GM18861 (cell line): ENCODE results near the gene LTO1.
"Not testable (repeated sequence)": the region's sequence is repeated elsewhere in the genome, so short reads cannot be mapped to it uniquely, and the experiment has no call there.

Source experiments
- ATAC-seq: cut with Tn5 transposase; IDR thresholded peaks from one replicate; pipeline ENCODE4 v1.9.1; 2021; ENCODE audit not compliant: unreplicated experiment

LTO1 gene

DNA sequence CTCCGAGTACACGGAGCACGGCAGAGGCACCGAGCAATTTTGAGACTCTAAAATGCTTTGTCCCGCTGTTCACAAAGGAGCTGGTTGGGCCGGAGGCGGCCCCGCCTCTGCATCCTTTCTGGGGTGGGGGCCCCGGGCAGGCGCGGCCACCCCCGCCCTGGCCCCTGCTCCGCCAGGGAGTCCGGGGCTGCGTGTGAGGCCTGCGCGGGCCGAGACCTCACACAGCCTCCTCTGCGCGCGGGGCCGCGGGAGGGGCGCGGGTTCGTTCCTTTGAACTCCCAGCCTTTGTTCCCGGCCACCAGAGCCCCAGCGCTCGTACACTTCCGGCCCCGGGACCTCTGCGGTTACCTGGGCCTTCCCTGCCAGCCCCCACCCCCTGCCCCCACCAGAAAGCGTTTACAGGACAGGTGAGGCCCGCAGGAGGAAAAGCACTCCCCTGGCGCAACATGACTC lies 27.1 kb upstream of the LTO1 start:
- no peak for ATAC-seq

DNA sequence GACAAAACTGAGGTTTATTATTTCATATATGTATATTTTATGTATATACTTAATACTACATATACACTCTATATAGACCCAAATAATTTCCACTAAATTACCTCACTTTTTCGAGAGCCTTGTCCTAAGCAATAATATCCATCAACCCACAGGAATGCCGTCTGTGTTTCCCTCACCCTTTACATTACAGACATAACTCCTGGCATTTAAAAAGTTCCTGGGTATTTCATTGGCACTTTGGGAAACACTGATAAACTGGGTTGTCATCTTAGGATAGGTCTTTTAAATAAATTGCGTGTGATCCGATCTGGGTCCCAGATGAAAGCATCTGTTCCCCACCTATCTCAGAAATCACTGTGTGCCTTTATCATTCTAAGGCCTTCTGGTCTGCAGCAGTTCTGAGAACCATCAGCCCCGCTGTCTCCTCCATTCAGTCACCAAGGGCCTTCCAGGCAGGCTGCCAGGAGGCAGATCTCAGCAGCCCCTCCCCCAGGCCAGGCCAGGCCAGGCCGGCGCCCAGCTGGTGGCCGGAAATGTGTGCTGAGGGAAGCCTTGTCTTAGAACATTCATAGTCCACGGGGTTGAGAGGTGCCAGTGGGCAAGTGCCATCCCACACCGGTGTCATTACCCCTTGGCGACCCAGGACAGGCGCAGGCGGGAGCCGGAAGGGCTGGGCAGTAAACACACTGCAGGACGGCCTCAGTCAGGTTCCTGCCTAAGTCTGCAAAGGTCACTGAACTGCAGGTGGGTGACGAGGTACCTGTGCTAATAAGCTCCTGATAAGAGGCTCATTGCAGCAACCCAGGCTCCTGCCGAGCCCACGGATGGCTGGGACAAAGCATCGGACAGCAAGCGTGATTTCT lies 25.4 kb upstream of the LTO1 start:
- no peak for ATAC-seq

DNA sequence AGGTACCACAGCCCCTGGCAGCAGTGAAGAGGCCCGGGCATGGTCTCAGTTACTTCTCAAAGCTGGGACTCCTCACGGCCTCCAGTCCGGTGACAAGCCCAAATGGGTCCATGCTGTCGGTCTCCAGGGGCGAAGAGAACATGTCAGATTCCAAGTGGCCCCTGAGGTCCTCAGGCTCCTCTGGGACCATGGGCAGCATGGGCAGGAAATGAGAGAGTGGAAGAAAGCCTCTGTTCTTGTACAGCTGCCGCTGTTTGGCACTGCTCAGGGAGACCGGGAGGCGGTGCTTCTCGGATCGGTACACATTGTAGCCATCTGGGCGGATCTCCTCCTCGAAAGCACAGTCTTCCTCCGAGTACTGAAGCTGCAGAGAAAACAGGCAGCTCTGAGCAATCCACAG lies 24.1 kb upstream of the LTO1 start:
- no peak for ATAC-seq

DNA sequence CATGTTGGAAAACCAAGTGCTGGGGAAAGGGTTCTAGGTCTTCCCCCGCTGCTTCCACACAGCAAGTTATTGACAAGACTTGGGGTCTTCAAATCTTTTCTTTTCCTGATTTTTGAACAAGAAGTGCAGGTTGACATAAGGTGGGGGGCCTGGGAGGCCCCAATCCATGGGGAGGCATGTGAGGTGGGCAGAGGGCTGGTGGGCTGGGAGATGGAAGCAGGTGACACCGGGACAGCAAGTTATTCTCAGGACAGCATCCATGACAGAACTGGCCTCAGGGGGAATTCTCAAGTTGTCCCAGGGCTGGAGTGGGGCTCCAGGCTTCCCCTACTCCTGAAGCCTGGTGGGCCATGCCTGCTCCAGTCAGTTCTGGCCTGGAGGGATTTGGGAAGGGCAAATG lies 23.2 kb upstream of the LTO1 start:
- ATAC-seq = no peak

DNA sequence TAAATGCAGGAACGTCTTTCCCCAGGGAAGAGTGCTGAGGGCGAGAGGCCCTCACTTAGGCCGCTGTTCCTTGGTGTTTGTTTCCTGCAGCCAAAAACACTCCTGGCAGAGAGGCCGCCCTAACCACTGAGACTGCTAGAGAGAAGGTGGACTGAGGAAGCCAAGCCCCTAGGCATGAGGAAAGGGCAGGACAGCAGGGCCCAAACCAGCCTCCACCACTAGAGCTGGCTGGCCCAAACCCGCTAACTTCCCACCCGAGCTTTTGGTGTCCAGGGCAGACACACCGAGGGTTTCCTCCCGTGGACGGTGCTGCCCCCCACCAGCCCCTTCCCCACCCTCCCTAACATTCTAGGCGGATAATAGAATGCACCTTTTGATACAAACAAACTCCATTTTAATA lies 22.7 kb upstream of the LTO1 start:
- ATAC-seq = no peak

DNA sequence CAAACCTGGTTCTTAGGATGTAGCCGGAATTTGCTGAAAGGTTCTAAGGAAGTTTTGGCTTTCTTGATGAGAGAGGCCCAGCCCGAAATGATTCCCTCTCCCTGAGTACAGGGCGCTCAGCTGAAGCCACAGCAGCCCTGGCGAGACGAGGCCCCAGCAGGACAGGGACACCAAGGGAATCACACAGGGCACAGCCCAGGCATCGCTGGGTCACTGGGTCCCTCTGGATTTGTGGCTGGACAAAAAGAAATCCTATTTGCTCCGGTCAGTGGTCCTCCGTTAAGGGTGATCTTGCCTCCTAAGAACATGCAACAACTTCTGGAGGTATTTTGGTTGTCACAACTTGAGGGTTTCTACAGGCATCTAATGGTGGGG lies 22.3 kb upstream of the LTO1 start:
- no peak for ATAC-seq

DNA sequence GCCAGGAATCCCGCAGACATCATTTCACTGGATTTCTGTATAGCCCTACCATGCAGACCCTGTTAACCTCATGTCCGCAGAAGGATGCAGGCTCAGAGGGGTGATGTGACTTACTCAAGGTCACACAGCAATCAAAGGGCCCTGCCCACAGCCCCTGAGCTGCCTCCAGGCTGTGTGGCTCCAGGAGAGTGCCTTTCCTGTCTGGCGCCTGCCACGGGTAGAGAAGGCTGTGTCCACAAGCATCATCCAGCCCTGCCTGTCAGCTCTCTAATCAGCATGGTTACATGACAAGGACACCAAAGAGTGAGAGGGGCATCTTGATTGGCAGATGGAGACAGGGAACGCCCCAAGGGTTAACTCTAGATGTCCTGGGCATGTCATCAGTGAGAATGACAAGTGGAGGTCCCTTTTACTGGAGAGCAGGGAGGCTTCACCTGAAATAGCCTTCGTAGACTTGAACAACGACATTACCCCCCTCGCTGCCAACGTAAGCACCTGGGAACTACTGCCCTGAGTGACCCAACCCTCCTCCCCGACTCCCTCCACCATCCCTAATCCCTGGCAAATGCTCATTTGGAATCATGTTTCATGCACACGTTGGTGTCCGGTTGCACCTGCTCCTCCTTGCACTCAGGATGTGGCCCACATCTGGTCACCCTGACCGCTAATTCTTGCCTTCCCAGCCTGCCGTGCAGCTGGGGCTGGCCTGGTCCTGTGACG lies 21.8 kb upstream of the LTO1 start:
- no peak for ATAC-seq

DNA sequence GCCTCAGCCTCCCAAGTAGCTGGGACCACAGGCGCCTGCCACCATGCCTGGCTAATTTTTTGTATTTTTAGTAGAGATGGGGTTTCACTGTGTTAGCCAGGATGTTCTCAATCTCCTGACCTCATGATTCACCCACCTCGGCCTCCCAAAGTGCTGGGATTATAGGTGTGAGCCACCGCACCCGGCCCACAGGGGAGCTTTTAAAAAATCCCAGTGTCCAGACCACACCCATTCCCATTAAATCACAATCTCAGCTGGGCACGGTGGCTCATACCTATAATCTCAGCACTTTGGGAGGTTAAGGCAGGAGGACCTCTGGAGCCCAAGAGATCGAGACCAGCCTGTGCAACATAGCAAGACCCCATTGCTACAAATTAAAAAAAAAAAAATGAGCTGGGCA lies 20.8 kb upstream of the LTO1 start:
- ATAC-seq = not testable (repeated sequence)

DNA sequence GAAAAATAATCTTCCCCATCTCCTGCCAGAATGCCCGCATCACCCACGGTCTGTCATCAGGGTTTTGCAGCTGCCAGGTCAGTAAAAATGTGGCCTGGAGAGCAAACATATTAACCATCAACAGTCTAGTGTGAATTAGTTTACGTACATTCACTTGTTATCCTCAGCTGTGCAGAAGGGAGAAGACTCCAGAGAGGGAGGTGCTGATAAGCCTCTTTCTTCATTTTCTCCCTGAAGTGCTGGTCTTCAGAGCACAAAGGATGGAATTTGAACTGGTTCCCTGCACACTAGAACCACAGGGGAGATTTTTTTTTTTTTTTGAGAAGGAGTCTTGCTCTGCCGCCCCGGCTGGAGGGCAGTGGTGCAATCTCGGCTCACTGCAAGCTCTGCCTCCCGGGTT lies 20.4 kb upstream of the LTO1 start:
- ATAC-seq = no peak

DNA sequence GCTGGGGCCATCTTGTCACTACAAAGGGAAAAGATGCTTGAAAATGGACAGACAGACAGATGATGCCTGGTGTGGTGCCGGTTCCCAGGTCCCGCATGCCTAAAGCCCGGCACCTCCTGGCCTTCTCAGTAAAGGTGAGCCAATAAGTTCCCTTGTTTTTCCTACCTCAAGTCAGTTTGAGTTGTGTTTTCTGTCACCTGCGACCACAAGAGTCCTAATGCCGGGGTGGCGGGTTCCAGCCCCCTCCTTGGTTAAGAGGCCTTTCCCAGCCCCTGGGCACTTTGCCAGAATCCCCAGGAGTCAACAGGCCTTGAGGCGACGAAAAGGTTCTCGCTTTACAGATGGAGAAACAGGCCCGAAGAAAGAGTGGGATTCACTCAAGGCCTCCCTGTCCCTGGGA lies 19.6 kb upstream of the LTO1 start:
- ATAC-seq = no peak

DNA sequence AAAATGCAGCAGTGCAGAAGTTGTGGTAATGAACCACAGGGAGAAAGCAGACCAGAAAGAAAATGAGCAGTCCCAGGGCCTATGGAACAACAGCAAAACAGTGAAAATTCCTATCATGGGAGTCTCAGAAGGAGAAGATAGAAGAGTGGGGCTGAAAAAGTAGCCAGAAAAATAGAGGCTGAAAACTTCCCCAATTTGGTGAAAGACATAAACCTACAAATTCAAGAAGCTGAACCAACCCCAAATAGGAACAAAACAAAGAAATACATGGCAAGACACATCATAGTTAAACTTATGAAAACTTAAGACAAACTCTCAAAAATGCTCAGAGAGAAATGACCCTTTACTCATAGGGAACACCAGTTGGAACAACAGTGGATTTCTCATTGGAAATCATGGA lies 17.3 kb upstream of the LTO1 start:
- ATAC-seq = no peak

DNA sequence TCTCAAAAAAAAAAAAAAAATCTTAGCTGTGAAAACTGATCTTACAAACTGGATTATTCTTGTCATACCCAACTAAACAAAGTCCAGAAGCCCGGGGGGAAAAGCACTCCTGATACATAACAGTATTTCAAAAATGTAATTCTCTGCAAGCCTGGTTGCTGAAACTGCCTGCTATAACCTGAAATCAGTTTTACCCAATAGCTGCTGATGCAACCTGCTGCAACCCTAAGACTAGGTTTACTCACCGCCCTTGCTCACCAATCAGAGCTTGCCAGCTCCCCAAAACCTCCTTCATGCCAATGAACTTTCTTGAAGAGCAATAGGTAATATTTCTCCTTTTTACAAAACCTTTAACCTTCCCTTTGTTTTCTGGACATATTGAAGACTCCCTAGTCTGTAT lies 16.3 kb upstream of the LTO1 start:
- no peak for ATAC-seq

DNA sequence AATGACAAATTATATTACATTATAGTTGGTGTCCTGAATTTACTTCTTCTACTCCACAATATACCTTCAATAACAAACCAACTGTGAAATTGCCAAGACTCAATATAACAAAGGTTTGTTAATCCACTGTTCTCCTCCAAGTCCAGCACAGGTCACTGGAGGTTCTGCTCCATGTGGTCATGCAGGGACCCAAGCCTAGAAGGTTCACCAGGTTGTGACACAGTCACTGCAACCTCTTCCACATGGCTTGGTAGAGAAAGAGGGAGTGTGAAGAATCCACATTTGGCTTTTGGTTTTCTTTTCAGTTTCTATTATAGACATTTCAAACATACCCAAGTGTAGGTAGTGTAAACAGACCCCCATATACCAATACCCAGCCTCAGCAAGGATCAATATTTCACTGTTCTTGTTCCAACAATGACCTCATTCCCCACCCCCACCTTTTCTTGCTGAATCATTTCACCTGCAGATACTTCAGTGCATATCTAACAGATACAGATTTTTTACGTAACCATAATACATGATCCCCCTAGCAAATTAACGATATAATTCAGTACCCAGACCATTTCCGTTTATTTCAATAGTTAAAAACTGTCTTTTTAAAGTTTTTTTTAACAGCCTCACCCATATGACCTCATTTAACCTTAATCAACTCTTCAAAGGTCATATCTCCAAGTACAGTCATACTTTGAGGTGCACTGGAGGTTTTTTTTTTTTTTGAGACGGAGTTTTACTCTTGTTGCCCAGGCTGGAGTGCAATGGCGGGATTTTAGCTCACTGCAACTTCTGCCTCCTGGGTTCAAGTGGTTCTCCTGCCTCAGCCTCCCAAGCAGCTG lies 14.5 kb upstream of the LTO1 start:
- ATAC-seq = no peak

DNA sequence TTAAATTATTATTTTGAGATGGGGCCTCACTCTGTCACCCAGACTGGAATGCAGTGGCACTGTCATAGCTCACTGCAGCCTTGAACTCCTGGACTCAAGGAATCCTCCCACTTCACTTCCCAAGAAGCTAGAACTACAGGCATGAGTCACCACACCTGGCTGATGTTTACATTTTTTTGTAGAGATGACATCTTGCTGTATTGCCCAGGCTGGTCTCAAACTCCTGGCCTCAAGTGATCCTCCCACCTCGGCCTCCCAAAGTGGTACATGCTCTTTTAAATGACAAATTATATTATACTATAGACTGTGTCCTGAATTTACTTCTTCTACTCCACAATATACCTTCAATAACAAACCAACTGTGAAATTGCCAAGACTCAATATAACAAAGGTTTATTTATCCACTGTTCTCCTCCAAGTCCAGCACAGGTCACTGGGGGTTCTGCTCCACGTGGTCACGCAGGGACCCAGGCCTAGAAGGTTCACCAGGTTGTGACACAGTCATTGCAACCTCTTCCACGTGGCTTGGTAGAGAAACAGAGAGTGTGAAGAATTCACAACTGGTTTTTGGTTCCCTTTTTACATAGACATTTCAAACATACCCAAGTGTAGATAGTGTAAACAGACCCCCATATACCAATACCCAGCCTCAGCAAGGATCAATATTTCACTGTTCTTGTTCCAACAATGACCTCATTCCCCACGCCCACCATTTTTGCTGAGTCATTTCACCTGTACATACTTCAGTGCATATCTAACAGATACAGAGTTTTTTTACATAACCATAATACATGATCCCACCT lies 13.0 kb upstream of the LTO1 start:
- not testable (repeated sequence) for ATAC-seq

DNA sequence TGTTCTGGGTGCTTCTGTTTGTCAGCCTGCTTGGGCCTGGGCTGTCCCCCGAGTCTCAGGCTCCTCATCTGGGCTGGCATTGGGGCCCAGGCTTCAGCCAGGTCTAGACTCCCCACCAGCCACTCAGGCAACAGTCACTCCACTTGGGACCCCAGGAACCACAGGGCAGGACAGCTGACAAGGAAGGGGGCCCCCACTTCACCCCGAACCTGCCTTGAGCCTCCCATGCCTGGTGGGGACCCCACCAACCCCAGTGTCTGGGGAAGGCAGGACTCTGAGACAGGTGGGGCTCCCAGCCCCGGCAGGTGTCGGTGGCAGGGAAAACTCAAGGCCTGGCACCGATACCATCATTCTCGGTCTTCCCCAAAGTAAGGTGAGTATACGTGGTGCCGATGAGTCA lies 11.7 kb upstream of the LTO1 start:
- no peak for ATAC-seq

DNA sequence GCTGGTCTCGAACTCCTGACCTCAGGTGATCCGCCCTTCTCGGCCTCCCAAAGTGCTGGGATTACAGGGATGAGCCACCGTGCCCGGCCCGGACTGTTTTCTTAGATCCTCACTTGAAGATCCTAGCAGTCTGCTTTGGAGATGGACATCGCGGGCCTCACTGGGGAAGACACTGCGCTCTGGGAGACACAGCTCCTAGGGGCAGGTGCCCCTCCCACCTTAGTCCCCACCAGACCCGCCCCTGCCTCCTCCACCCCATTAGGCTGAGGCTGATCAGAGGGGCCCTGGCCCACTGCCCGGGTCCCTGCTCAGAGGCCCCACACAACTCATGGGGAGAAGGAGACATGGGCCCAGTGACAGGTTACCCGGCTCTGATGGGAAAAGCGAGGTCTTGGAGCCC lies 11.3 kb upstream of the LTO1 start:
- no peak for ATAC-seq

DNA sequence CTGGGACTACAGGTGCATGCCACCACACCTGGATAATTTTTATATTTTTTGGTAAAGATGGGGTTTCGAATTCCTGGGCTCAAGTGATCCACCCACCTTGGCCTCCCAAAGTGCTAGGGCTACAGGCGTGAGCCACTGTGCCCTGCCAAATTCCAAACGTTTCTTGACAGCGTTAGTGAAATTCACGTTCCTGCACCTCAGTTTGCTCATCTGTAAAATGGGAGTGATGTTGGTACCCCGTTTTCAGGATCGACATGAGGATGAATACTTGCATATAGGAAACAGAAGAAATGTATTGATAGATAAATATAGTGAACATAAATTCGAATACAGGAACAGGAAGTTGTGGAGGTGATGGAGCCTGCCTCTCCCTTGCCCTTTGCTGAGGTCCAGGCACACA lies 10.2 kb upstream of the LTO1 start:
- ATAC-seq = no peak

DNA sequence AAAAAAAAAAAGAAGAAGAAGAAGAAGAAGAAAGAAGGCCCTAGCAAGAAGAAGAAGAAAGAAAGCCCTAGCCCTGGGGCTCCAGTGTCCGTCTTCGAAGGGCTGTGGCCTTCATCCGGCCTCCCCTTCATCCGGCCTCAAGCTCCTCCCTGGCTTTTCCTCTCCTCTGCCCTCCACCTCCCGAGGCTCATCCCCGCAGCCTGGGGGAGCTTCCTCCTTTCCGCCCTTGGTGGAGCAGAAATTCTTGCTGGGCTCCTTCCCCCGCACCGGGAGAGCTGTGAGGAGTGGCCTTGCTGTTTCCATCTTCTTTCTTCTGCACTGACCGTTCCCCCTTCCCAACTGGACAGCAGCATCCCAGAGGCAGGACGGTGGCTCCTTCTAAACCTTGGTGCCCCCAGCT lies 9.5 kb upstream of the LTO1 start:
- ATAC-seq = no peak

DNA sequence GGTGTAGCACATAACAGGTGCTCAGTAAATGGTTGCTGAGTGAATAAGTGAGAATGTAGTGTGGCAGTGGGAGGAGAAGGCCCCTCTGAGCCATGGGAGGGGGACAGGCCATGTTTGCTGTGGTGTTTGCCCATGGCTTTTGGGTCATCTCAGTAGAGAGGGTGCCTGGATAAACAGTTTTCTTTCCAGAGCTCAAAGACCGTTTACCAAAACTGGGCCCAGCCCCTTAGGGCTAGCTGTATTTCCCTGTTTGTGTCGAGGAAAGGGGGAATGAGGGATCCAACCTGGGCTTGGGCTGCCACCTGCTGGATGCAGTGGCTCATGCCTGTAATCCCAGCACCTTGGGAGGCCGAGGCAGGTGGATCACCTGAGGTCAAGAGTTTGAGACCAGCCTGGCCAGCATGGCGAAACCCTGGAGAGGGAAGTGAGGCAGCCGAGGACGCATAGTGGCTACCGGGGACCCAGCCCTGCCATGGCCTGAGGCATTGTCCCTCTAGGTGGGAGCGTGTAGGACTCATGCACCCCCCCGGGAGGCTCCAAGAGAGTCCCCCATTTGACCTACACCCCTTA lies 8.7 kb upstream of the LTO1 start:
- no peak for ATAC-seq

DNA sequence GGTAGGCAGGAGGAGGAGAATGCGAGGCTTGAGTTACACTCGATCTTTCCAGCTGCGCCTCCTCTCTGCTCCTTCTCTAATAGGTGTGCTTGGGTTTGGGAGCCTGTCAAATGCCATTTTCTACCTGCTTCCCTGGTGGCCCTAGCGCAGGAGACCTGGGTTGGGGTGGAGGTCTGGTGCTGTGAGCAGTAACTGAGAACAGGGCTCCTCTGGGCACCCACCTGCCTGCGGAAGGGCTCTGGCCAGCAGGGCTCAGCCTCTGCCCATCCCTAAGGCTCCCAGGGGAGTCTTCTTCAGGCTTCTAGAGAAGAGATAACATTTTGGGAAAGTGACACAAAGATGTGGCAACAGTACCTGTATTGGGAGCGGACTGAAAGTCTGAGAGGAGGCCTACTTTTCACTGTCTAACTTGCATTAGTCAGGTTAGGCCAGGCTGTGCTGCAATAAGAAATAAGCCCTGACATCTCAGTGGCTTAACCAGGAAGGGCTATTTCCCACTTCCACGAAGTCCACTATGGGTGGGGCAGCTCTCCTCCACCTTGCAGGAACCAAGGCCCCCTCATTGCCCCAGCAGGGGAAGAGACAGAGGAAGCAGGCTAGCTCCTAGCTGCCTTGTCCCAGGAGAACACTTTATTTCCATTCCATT lies 7.7 kb upstream of the LTO1 start:
- no peak for ATAC-seq
